GM12878 (cell line): ENCODE measurements around the gene PIGU.

ENCODE experiments used
- BRCA1 ChIP-seq: IDR thresholded peaks from 2 replicates; pipeline ENCODE4 v1.6.1; 2011; ENCODE audit warnings: low read depth, low read length, improper control_type of control experiment
- E2F4 ChIP-seq: IDR thresholded peaks from 2 replicates; pipeline ENCODE4 v1.6.1; 2012; ENCODE audit warnings: low read depth, low read length, improper control_type of control experiment
- EP300 ChIP-seq, 2 experiments: fragments of 150-350 bp in 1 of 2; IDR thresholded peaks; 2 replicates each; pipeline ENCODE4 v1.6.1; 2011 to 2012; ENCODE audit warnings: low read depth in 2 of 2, low read length in 2 of 2, borderline replicate concordance in 1 of 2, improper control_type of control experiment in 1 of 2, inconsistent platforms in 1 of 2; ENCODE audit not compliant: control insufficient read depth in 1 of 2
- EZH2 ChIP-seq: IDR thresholded peaks from 2 replicates; pipeline ENCODE4 v1.6.1; 2012; ENCODE audit warnings: low read depth, mild to moderate bottlenecking, control low read depth, inconsistent platforms, low read length, borderline replicate concordance; ENCODE audit not compliant: control insufficient read depth
- FOS ChIP-seq: IDR thresholded peaks from 3 replicates; pipeline ENCODE4 v1.6.1; 2011; ENCODE audit warnings: borderline replicate concordance; ENCODE audit not compliant: insufficient read length; ENCODE audit errors: extremely low read depth
- GATAD2B ChIP-seq: fragments of 450-650 bp; conservative IDR thresholded peaks from 2 replicates; pipeline ENCODE4 v1.6.1; 2017; ENCODE audit warnings: low read depth, mild to moderate bottlenecking, moderate library complexity
- HDGF ChIP-seq: fragments of 450-650 bp; IDR thresholded peaks from 2 replicates; pipeline ENCODE4 v1.6.1; 2016; ENCODE audit warnings: antibody characterized with exemption
- RCOR1 ChIP-seq: conservative IDR thresholded peaks from 2 replicates; pipeline ENCODE4 v1.6.1; 2012; ENCODE audit warnings: low read depth, low read length, improper control_type of control experiment
- RFX5 ChIP-seq: IDR thresholded peaks from 2 replicates; pipeline ENCODE4 v1.6.1; 2011; ENCODE audit warnings: low read depth, low read length, improper control_type of control experiment
- USF2 ChIP-seq: IDR thresholded peaks from 2 replicates; pipeline ENCODE4 v1.6.1; 2011; ENCODE audit warnings: low read depth, low read length, improper control_type of control experiment, borderline replicate concordance
- ZNF207 ChIP-seq: fragments of 450-650 bp; IDR thresholded peaks from 2 replicates; pipeline ENCODE4 v1.6.1; 2014; ENCODE audit warnings: antibody characterized with exemption, mild to moderate bottlenecking, borderline replicate concordance
- TF ChIP-seq, protein P1 (sequence below), 3 experiments: IDR thresholded peaks in 2 of 3; conservative IDR thresholded peaks in 1 of 3; 2 replicates each; pipeline ENCODE4 v1.5.1; 2011; ENCODE audit warnings: low read depth in 3 of 3, low read length in 3 of 3, mild to moderate bottlenecking in 3 of 3, control low read depth in 2 of 3, moderate library complexity in 2 of 3, inconsistent platforms in 1 of 3, mixed read lengths in 1 of 3; ENCODE audit not compliant: control insufficient read depth in 2 of 3, insufficient read depth in 1 of 3; ENCODE audit errors: extremely low read depth in 1 of 3
- TF ChIP-seq, protein P2 (sequence below): IDR thresholded peaks from 2 replicates; pipeline ENCODE4 v1.6.1; 2011; ENCODE audit warnings: mild to moderate bottlenecking, low read depth, low read length, moderate library complexity; ENCODE audit not compliant: insufficient replicate concordance

DNA sequence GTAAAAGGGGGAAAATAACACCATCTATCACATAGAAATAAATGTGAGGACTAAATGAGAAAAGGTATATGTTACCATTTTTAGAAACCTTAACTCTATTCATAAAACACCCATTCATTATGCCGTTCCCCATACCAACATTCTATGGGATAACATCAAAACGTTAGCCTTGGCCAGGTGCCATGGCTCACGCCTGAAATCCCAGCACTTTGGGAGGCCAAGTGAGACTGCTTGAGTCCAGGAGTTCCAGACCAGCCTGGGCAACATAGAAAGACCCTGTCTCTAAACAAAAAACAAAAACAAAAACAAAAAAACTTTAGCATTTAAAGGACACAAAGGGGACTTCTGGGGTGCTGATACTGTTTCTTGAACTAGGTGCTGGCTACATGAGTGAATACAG, 1.3 kb downstream of the PIGU start:
- TF ChIP-seq, protein P1, sequence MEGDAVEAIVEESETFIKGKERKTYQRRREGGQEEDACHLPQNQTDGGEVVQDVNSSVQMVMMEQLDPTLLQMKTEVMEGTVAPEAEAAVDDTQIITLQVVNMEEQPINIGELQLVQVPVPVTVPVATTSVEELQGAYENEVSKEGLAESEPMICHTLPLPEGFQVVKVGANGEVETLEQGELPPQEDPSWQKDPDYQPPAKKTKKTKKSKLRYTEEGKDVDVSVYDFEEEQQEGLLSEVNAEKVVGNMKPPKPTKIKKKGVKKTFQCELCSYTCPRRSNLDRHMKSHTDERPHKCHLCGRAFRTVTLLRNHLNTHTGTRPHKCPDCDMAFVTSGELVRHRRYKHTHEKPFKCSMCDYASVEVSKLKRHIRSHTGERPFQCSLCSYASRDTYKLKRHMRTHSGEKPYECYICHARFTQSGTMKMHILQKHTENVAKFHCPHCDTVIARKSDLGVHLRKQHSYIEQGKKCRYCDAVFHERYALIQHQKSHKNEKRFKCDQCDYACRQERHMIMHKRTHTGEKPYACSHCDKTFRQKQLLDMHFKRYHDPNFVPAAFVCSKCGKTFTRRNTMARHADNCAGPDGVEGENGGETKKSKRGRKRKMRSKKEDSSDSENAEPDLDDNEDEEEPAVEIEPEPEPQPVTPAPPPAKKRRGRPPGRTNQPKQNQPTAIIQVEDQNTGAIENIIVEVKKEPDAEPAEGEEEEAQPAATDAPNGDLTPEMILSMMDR (IDR thresholded peaks at IDR 0.05 in 2 of 3, conservative IDR thresholded peaks at IDR 0.05 in 1 of 3; ENCODE audit: control insufficient read depth in 2 of 3, extremely low read depth in 1 of 3, insufficient read depth in 1 of 3, low read depth in 3 of 3, low read length in 3 of 3): no peak
- TF ChIP-seq FOS (no peak), HDGF (no peak), EZH2 (no peak), RCOR1 (no peak), RFX5 (no peak), EP300 (IDR thresholded peaks at IDR 0.05; ENCODE audit: borderline replicate concordance in 1 of 2, control insufficient read depth in 1 of 2, low read depth in 2 of 2, low read length in 2 of 2) (no peak), GATAD2B (no peak), ZNF207 (no peak), E2F4 (no peak), BRCA1 (no peak), USF2 (no peak)
- TF ChIP-seq, protein P2, sequence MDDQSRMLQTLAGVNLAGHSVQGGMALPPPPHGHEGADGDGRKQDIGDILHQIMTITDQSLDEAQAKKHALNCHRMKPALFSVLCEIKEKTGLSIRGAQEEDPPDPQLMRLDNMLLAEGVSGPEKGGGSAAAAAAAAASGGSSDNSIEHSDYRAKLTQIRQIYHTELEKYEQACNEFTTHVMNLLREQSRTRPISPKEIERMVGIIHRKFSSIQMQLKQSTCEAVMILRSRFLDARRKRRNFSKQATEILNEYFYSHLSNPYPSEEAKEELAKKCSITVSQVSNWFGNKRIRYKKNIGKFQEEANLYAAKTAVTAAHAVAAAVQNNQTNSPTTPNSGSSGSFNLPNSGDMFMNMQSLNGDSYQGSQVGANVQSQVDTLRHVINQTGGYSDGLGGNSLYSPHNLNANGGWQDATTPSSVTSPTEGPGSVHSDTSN: no peak
